Activated CD4-positive, alpha-beta T cell treated with anti-CD3 and anti-CD28 coated beads, Interleukin-2, amount 50 U/mL, for 16 hours (primary cell): ENCODE measurements around the gene RAB18.
A peak's percentile ranks its signal among the peaks of the same experiment; 100 is the strongest.
"Not testable (repeated sequence)": the region's sequence is repeated elsewhere in the genome, so short reads cannot be mapped to it uniquely, and the experiment has no call there.

ENCODE experiments used
- DNase-seq: peaks from one replicate; pipeline ENCODE4 v3.0.0-alpha.2; 2020

Gene RAB18

DNA sequence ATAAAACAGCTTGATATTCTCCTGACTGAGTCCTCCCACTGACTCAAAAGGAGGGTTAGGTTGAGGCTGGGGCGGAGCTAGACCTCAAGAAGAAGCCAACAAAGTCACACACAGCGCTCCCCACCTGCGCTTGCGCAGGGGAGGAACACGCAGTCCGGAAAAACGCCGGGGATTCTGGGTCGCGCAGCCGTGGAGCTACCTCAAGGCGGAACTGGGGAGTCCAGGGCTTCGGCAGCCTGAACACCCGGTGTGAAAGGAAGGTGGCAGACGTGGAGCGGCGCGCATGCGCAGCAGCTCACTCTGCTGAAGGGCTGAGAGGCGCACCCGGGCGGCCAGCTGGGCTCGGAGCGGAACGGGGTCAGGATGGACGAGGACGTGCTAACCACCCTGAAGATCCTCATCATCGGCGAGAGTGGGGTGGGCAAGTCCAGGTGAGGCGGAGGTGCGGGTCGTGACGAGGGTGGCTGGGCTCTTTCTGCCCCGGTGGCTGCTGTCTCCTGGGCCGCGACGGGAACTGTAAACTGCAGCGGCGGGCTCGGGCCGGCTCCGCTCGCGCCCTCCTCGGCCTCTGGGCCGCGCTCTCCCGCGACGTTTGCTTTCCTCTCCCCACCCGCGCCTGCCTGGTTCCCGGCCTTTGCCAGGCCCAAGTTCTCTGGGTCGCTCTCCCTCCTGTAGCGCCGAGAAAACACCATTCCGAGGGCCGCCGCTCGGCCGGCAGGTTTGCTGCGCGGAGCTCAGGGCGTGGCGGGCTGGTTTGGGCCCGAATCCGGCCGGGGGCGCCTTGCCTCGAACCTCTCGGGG is at the start of gene RAB18:
TSS of gene RAB18 (plus strand) at position 298 of the 801 bp plus-strand sequence. CDS start at position 364, 66 bp downstream.
- peak; percentile 99 for DNase-seq

- DNase-seq: no peak
These were observed 49.3 kb upstream of the RAB18 start for GRCh38 chr10:27454837-27455236.

DNA sequence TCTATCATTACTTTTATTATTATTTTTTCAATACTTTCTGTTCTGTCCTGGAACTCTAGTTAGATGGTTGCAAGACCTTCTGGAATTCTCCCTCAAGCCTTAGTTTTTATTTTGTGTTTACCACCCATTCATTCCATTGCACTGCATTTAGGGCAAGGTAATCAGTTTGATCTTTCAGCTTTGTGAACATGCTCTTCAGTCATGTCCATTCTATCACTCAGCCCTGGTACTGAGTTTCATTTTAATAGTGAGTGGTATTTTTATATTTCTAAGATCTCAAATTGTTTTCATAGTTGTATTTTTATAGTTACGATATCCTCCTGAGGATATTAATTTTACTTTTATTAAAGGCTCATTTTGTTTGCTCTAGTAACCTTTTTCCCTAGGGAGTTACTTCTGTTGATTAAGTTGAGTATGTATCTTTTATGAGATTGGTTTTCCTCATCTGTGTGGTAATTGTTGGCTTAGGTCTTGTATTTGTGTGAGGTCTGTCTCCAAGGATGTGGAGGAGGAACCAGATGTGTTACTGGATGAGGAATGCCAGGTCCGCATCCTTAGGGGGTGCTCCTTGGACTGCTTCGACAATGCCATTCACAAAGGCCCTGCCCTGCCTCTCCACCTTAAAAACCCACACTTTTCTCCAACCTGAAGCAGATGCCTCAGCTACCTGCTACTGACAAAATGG is 46.7 kb upstream of the RAB18 start:
- no peak for DNase-seq

- no peak for DNase-seq
These were observed 46.1 kb upstream of the RAB18 start for GRCh38 chr10:27457966-27458365.

DNA sequence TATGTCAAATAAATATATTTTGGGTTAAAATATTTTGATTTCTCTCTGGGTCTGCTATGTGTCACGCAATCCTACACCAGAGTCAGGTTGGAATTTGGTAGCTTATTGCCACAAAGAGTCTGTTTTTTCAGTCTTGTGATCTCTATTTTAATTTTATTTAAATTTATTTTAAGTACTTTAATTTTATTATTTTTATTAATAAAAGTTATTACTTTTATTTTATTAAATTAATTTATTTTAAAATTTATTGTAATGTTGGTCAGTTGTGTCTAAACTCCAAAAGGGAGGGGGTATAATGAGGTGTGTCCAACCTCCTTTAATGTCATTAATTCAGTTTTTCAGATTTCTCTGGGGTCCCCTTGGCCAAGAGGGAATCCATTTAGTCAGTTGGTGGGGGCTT is 42.8 kb upstream of the RAB18 start:
- no peak for DNase-seq

GRCh38 chr10:27463961-27464360 is 40.1 kb upstream of the RAB18 start:
- no peak for DNase-seq

DNA sequence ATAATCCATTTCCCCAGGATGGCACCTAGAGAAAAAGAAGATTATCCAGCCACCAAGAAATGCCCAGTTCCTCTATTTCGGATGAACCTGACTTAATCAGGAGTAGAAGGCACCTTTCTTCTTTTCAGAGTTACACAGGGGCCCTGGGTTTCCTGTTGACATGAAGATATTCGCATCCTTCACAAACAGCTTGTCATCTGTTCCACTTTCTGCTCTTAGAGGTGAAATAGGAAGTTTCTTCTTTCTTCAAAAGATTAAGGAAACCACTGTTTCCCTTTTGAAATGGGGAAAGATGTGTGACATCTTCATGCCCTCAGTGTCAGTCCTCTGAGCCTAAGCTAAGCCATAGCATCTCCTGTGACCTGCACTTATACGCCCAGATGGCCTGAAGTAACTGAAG is 39.1 kb upstream of the RAB18 start:
- DNase-seq: no peak

- not testable (repeated sequence) for DNase-seq
These were observed 38.5 kb upstream of the RAB18 start for GRCh38 chr10:27465596-27465995.

DNA sequence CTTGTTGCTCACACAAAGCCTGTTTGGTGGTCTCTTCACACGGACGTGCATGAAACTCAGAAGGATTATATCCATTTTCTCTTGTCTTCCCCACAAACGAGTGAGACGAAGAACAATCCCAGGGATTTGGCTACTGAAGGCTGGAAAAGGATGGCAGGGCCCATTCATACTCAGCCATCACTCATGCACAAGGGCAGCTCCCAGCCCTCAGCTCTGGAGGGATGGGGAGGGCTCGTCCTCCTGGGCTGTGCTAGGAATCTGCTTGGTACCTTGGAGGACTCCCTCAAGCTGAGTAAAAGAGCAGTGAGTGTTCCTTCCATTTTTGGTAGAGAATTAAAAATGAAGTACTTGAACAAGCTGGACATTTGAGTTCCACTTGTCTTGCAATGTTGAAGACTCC is 33.2 kb upstream of the RAB18 start:
- no peak for DNase-seq

DNA sequence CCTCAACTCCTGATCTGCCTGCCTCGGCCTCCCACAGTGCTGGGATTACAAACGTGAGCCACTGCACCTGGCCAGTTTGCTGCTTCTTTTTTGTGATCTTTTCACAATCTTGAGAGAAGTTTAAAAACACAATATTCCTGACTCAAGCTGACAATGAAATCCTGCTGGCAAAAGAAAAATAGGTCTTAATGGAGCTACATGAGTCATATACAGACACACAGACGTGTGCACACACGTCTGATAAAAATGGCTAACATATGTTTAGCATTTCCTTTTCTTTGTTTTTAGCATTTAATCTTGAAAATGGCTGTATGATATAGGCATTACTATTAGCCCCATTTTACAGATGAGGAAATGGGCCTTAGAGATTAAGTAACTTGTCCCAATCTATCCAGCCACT is 29.4 kb upstream of the RAB18 start:
- DNase-seq: no peak

- no peak for DNase-seq
These were observed 25.1 kb upstream of the RAB18 start for GRCh38 chr10:27479016-27479415.

DNA sequence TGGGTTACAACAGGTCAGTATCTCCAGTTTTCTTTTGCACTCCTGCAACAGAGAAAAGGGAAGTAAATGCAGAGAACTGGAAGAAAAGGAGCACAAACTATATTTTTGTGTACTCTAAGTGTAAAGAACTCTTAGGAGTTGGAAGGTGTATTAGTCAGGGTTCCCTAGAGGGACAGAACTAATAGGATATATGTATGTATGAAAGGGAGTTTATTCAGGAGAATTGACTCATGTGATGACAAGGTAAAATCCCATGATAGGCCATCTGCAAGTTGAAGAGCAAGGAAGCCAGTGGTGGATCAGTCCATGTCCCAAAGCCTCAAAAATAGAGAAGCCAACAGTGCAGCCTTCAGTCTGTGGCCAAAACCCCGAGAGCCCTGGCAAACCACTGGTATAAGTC is 22.6 kb upstream of the RAB18 start:
- DNase-seq: no peak

GRCh38 chr10:27482984-27483956 is 20.8 kb upstream of the RAB18 start:
- DNase-seq: no peak

DNA sequence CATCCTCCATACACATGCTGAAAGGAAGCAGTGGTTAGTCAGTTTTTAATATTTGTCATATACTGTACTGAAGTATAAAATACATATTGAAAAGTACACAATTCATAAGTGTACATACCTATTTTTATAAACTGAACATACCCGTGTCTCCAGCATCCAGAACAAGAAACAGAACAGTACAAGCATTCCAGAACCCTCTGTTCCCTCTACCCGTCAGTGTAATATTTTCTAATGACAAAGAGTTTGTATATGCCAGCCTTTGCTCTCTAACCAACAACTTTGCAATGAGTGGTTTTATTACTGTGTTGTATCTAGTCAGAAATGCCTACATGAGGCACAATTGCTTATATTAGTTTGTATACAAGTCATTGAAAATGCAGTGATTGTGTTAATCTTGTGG is 18.7 kb upstream of the RAB18 start:
- DNase-seq: no peak

GRCh38 chr10:27485986-27486385 is 18.1 kb upstream of the RAB18 start:
- no peak for DNase-seq

DNA sequence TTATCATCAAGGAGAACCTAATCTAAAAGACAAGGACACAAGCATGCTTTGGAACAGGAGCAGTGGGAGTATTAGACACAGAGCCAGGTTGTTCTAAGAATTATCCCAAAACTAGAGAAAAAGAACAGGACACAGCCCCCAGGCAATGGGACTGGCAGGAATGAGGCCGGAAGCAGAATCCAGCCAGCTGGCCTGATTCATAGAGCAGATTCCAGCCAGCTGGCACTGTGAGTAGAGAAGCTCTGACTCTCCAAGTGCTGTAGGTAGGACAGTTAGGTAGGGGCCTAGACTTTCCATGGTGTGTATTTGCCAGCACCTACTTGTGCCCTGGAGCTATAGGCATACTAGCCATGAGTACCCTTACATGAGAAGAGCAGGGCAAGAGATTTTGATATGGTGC is 13.3 kb upstream of the RAB18 start:
- DNase-seq: no peak

DNA sequence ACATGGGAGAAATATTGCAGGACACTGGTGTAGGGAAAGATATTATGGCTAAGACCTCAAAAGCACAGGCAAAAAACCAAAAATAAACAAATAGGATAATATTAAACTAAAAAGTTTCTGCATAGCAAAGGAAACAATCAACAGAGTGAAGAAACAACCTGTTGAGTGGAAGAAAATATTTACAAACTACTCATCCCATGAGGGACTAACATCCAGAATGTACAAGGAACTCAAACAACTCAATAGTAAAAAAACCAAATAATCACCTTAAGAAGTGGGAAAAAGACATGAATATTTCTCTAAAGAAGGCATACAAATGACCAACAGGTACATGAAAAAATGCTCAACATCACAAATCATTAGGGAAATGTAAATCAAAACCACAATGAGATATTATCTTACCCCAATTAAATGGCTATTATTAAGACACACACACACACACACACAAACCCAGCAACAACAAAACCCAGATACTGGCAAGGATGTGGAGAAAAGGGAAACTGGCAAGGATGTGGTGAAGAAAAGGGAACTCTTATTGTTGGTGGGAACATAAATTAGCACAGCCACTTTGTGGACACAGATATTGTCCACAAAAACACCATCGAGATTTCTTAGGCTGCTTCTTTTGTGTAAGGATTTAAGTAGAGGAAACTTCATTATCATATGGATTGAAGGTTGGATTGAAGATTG is 9.8 kb upstream of the RAB18 start:
- DNase-seq: no peak

GRCh38 chr10:27496137-27496536 is 8.0 kb upstream of the RAB18 start:
- DNase-seq: no peak

- DNase-seq: no peak
These were observed 4.0 kb upstream of the RAB18 start for GRCh38 chr10:27500096-27500495.

DNA sequence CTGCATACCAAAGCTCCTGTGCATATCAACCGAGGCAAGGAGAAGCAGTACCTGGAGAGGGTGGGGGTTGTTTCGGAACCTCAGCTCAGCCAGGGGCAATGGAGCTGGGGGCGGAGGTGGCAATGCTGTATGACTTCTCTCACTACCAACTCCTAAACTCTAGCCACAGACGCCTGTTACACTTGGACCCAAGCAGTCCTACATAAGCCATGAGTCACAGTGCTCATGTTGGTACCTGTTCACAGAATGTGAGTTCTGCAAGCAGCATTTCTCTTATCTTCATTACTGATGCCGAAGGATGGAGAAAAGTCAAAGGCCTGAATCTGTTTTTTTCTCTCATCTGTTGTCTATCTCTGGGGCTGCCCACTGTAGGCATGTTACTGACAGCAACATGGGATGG is 3.2 kb upstream of the RAB18 start:
- DNase-seq: no peak

- no peak for DNase-seq
These were observed 552 bp upstream of the RAB18 start for GRCh38 chr10:27503498-27504006.

DNA sequence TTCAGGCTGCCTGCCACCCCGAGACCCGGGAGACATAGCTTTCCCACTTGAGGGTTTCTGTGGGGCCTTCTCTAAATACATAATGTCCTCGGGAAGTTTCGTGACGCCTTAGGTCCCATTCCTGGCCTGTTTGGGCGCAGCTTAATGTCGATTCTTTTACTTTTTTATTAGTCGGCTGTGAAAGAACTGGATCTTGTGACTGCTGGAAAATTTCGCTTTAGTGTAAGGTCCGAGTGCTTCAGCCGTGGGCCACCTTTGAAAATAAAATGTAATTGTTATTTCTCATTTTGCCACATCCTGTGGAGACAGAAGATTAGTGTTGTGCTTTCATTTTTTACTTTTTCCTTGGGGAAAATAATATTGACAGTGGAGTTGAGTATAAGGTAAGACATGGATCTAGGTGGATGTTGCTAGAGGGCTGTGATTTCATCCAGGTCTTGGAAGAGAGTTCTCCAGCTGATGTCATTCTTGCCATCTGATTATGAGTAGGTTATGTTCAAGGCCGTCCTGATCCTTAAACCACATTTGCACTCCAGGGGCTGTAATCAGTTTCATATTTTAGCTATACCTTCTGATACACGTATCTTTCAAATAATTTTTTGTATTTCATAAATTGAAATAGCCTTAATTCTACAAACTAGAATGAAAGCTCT is 830 bp downstream of the RAB18 start:
- DNase-seq: peak; percentile 44
